ENCODE results near the gene COBLL1.
"Not testable (repeated sequence)": the region's sequence is repeated elsewhere in the genome, so short reads cannot be mapped to it uniquely, and the experiment has no call there.

The COBLL1 gene

GRCh38 chr2:164873210-164873908, 31.7 kb upstream of the COBLL1 start:
- H3K27me3 ChIP-seq (ENCODE audit: control insufficient read depth, insufficient read depth, low read length), result no peaks in the 10 kb centered on the region
- no peaks in the 10 kb centered on the region for H3K9me3 ChIP-seq (ENCODE audit: control insufficient read depth, insufficient read depth, low read depth, low read length)
- H3K27ac ChIP-seq (ENCODE audit: low read depth, low read length), result no peak overlapping the region
- H3K9ac ChIP-seq (ENCODE audit: low read length), result no peak overlapping the region
- H3K36me3 ChIP-seq (ENCODE audit: control insufficient read depth, insufficient read depth, low read length), result no peaks in the 10 kb centered on the region
- H3K4me1 ChIP-seq (ENCODE audit: control insufficient read depth, insufficient read depth, low read length), result no peaks in the 10 kb centered on the region
- no peak overlapping the region for H3K4me3 ChIP-seq (ENCODE audit: low read depth, low read length)

- Histone ChIP-seq H3K9ac (ENCODE audit: low read length) (no peak overlapping the region), H3K4me1 (ENCODE audit: control insufficient read depth, insufficient read depth, low read length) (no peaks in the 10 kb centered on the region), H3K9me3 (ENCODE audit: control insufficient read depth, insufficient read depth, low read depth, low read length) (no peaks in the 10 kb centered on the region), H3K27me3 (ENCODE audit: control insufficient read depth, insufficient read depth, low read length) (no peaks in the 10 kb centered on the region), H3K4me3 (ENCODE audit: low read depth, low read length) (no peak overlapping the region), H3K36me3 (ENCODE audit: control insufficient read depth, insufficient read depth, low read length) (no peaks in the 10 kb centered on the region), H3K27ac (ENCODE audit: low read depth, low read length) (no peak overlapping the region)
These were observed 29.8 kb upstream of the COBLL1 start for GRCh38 chr2:164871404-164871803.

GRCh38 chr2:164869420-164869772, 27.8 kb upstream of the COBLL1 start:
- H3K9ac ChIP-seq (ENCODE audit: low read length), result no peak overlapping the region

GRCh38 chr2:164868563-164869419, 27.2 kb upstream of the COBLL1 start:
- Histone ChIP-seq H3K27me3 (ENCODE audit: control insufficient read depth, insufficient read depth, low read length) (no peaks in the 10 kb centered on the region), H3K4me1 (ENCODE audit: control insufficient read depth, insufficient read depth, low read length) (no peaks in the 10 kb centered on the region), H3K36me3 (ENCODE audit: control insufficient read depth, insufficient read depth, low read length) (no peaks in the 10 kb centered on the region), H3K4me3 (ENCODE audit: low read depth, low read length) (no peak overlapping the region), H3K9ac (ENCODE audit: low read length) (no peak overlapping the region), H3K27ac (ENCODE audit: low read depth, low read length) (no peak overlapping the region), H3K9me3 (ENCODE audit: control insufficient read depth, insufficient read depth, low read depth, low read length) (no peaks in the 10 kb centered on the region)

More at GRCh38 chr2:164869420-164869772, 27.8 kb upstream of the COBLL1 start:
- no peak overlapping the region for H3K4me3 ChIP-seq (ENCODE audit: low read depth, low read length)
- no peaks in the 10 kb centered on the region for H3K27me3 ChIP-seq (ENCODE audit: control insufficient read depth, insufficient read depth, low read length)
- no peak overlapping the region for H3K27ac ChIP-seq (ENCODE audit: low read depth, low read length)
- no peaks in the 10 kb centered on the region for H3K9me3 ChIP-seq (ENCODE audit: control insufficient read depth, insufficient read depth, low read depth, low read length)
- no peaks in the 10 kb centered on the region for H3K36me3 ChIP-seq (ENCODE audit: control insufficient read depth, insufficient read depth, low read length)
- H3K4me1 ChIP-seq (ENCODE audit: control insufficient read depth, insufficient read depth, low read length), result no peaks in the 10 kb centered on the region

- Histone ChIP-seq H3K9me3 (ENCODE audit: control insufficient read depth, insufficient read depth, low read depth, low read length) (no peaks in the 10 kb centered on the region), H3K9ac (ENCODE audit: low read length) (no peak overlapping the region), H3K4me1 (ENCODE audit: control insufficient read depth, insufficient read depth, low read length) (no peaks in the 10 kb centered on the region), H3K36me3 (ENCODE audit: control insufficient read depth, insufficient read depth, low read length) (no peaks in the 10 kb centered on the region), H3K27me3 (ENCODE audit: control insufficient read depth, insufficient read depth, low read length) (no peaks in the 10 kb centered on the region), H3K4me3 (ENCODE audit: low read depth, low read length) (no peak overlapping the region), H3K27ac (ENCODE audit: low read depth, low read length) (no peak overlapping the region)
These were observed 26.3 kb upstream of the COBLL1 start for GRCh38 chr2:164867779-164868397.

- not testable (repeated sequence) for H3K27ac ChIP-seq (ENCODE audit: low read depth, low read length); H3K27me3 ChIP-seq (ENCODE audit: control insufficient read depth, insufficient read depth, low read length); H3K9me3 ChIP-seq (ENCODE audit: control insufficient read depth, insufficient read depth, low read depth, low read length); H3K9ac ChIP-seq (ENCODE audit: low read length); H3K4me3 ChIP-seq (ENCODE audit: low read depth, low read length); H3K4me1 ChIP-seq (ENCODE audit: control insufficient read depth, insufficient read depth, low read length); H3K36me3 ChIP-seq (ENCODE audit: control insufficient read depth, insufficient read depth, low read length)
These were observed 24.8 kb upstream of the COBLL1 start for GRCh38 chr2:164866381-164866780.

- Histone ChIP-seq H3K27ac (ENCODE audit: low read depth, low read length) (no peak overlapping the region), H3K9ac (ENCODE audit: low read length) (no peak overlapping the region), H3K9me3 (ENCODE audit: control insufficient read depth, insufficient read depth, low read depth, low read length) (no peaks in the 10 kb centered on the region), H3K4me1 (ENCODE audit: control insufficient read depth, insufficient read depth, low read length) (no peaks in the 10 kb centered on the region), H3K4me3 (ENCODE audit: low read depth, low read length) (no peak overlapping the region), H3K36me3 (ENCODE audit: control insufficient read depth, insufficient read depth, low read length) (no peaks in the 10 kb centered on the region), H3K27me3 (ENCODE audit: control insufficient read depth, insufficient read depth, low read length) (no peaks in the 10 kb centered on the region)
These were observed 19.0 kb upstream of the COBLL1 start for GRCh38 chr2:164860694-164861042.

- not testable (repeated sequence) for H3K27ac ChIP-seq (ENCODE audit: low read depth, low read length); H3K4me3 ChIP-seq (ENCODE audit: low read depth, low read length); H3K9me3 ChIP-seq (ENCODE audit: control insufficient read depth, insufficient read depth, low read depth, low read length); H3K4me1 ChIP-seq (ENCODE audit: control insufficient read depth, insufficient read depth, low read length); H3K27me3 ChIP-seq (ENCODE audit: control insufficient read depth, insufficient read depth, low read length); H3K9ac ChIP-seq (ENCODE audit: low read length); H3K36me3 ChIP-seq (ENCODE audit: control insufficient read depth, insufficient read depth, low read length)
These were observed 18.5 kb upstream of the COBLL1 start for GRCh38 chr2:164859906-164860693.

GRCh38 chr2:164859251-164859818, 17.7 kb upstream of the COBLL1 start:
- no peaks in the 10 kb centered on the region for H3K4me1 ChIP-seq (ENCODE audit: control insufficient read depth, insufficient read depth, low read length)
- no peak overlapping the region for H3K9ac ChIP-seq (ENCODE audit: low read length)
- no peaks in the 10 kb centered on the region for H3K9me3 ChIP-seq (ENCODE audit: control insufficient read depth, insufficient read depth, low read depth, low read length)
- no peak overlapping the region for H3K4me3 ChIP-seq (ENCODE audit: low read depth, low read length)
- H3K36me3 ChIP-seq (ENCODE audit: control insufficient read depth, insufficient read depth, low read length), result no peaks in the 10 kb centered on the region
- H3K27me3 ChIP-seq (ENCODE audit: control insufficient read depth, insufficient read depth, low read length), result no peaks in the 10 kb centered on the region
- no peak overlapping the region for H3K27ac ChIP-seq (ENCODE audit: low read depth, low read length)

GRCh38 chr2:164852086-164852485, 10.5 kb upstream of the COBLL1 start:
- Histone ChIP-seq H3K9ac (ENCODE audit: low read length) (no peak overlapping the region), H3K27me3 (ENCODE audit: control insufficient read depth, insufficient read depth, low read length) (no peaks in the 10 kb centered on the region)

More at GRCh38 chr2:164852086-164852485, 10.5 kb upstream of the COBLL1 start:
- Histone ChIP-seq H3K4me3 (ENCODE audit: low read depth, low read length) (no peak overlapping the region), H3K27ac (ENCODE audit: low read depth, low read length) (no peak overlapping the region), H3K9me3 (ENCODE audit: control insufficient read depth, insufficient read depth, low read depth, low read length) (no peaks in the 10 kb centered on the region), H3K4me1 (ENCODE audit: control insufficient read depth, insufficient read depth, low read length) (no peaks in the 10 kb centered on the region), H3K36me3 (ENCODE audit: control insufficient read depth, insufficient read depth, low read length) (no peaks in the 10 kb centered on the region)
